NCI-H1048 (cell line): ENCODE results near the gene FAM111B.
"Not testable (repeated sequence)": the region's sequence is repeated elsewhere in the genome, so short reads cannot be mapped to it uniquely, and the experiment has no call there.

ENCODE experiments used
- DNase-seq: peaks from one replicate; lab custom pipeline; 2025; lab: John Stamatoyannopoulos, UW

The FAM111B gene

DNA sequence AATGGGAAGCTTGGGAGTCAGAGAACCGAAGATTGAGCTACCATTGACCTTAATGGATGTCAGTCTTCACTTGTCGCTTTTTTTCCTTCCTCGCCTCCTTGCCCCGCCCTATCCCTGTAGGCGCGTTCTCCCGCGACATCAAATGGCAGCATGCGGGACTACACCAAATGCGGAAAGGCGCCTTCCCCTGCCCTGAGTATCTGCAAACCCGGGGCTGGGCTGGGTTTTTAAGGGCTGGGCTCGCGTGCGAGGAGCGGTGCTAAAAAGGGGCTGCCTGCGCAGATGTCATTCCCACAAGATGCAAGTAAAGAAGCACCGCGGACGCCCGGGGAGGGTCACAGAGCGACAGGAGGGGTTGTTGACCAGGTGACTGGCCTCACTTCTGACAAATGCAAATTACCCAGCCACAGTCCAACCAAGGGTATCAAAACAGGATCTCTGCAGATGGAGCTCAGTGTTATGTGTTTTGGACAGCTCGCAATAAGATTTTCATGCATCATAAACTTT, 4.7 kb upstream of the FAM111B start:
- DNase-seq: no peak

- not testable (repeated sequence) for DNase-seq
Observed at GRCh38 chr11:59107721-59108120, 684 bp downstream of the FAM111B start.

DNA sequence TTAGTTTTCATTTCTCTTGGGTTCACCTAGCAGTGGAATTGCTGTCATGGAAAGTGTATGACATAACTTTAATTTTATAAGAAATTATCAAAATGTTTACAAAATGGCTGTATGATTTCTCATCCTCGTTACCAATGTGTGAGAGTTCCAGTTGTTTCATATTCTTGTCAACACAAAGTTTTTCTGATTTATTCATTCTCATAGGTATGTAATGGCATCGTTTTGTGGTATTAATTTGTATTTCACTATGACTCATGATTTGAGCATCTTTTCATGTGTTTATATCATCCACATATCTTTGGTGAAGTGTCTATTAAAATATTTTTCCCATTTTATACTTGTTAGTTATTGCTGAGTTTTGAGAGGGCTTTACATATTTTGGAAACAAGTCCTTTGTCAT, 5.5 kb downstream of the FAM111B start:
- DNase-seq: no peak

DNA sequence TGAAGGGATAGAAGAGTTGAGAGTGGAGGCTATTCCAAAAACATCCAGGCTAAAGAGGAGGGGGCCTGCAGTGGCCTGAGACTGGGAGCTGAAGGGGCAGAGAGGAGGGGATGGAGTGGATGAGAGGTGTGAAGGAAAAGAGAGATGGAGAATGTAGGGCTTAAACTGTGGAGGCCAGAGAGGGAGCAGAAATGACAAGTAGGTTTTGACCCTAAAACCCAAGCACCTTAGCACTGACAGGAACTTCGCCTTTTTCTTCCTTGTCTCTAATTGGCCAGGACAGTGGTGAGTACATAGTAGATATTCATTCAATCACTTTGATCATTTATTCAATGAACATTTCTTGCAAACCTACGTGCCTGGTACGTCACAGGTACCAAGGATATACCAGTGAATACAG, 7.3 kb downstream of the FAM111B start:
- DNase-seq: no peak

DNA sequence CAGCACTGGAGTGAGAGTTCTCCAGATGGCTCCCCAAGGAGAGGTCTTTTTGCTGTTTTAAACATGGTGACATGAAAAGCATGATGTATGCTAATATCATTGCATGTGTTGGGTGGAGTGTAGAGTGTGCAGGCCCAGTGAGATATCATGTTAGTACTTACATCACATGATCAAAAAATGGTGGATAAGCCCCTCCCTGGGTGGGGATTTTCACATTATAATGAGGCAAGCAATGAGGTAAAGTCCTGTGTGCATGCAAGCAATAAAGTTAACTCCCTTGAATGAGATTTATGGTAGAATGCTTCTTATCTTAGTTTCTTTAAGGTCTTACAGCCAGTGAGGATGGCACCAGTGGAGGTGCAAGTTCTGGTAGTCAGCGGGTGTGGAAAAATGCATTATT, 8.5 kb downstream of the FAM111B start:
- no peak for DNase-seq

GRCh38 chr11:59117774-59118173, 10.7 kb downstream of the FAM111B start:
- DNase-seq: no peak

GRCh38 chr11:59119826-59120225, 12.8 kb downstream of the FAM111B start:
- DNase-seq: no peak

GRCh38 chr11:59135648-59136461, 28.8 kb downstream of the FAM111B start:
- DNase-seq: peak; percentile 25

DNA sequence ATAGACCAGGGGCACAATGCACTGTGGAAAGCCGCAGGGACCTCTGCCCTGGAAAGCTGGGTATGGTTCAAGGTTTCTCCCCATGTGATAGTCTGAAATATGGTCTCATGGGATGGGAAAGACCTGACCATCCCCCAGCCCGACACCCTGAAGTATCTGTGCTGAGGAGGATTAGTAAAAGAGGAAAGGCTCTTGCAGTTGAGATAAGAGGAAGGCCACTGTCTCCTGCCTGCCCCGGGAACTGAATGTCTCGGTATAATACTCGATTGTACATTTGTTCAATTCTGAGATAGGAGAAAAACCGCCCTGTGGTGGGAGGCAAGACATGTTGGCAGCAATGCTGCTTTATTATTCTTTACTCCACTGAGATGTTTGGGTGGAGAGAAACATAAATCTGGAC, 29.5 kb downstream of the FAM111B start:
- not testable (repeated sequence) for DNase-seq

GRCh38 chr11:59137190-59137589, 30.2 kb downstream of the FAM111B start:
- DNase-seq: no peak

GRCh38 chr11:59138643-59139042, 31.6 kb downstream of the FAM111B start:
- DNase-seq: no peak

GRCh38 chr11:59141191-59141590, 34.2 kb downstream of the FAM111B start:
- no peak for DNase-seq

DNA sequence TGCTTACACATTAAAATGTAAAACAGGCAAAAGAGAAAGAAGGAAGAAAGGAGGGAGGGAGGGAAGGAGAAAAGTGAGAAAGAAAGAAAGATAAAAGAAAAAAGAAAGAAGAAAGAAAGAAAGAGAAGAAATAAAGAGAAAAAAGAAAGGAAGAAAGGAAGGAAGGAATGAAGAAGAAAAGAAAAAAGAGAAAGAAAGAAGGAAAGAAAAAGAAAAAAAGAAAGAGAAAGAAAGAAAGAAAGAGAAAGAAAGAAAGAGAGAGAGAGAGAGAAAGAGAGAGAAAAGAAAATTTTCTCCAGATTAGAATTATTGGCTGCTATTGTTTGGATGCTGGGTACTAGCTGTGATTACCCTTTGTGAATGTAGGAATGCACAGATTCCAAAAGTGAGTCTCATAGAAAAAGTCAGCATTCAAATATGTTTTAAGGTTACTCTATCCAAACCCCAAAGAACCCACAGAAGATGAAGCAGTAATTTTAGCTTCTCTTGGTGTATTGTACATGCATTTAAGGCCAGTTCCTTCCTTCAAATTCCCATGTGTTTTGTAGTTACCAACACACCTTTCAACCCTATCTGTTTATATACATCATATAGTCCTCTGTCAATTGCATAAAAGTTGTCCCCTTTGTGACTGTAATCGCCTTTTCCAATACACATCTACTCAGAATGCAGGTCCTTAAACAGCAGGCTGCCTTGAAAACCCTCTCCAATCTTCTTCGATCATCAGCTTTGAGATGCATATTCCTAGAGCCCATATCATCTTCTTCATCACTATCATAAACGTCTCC, 34.8 kb downstream of the FAM111B start:
- no peak for DNase-seq

DNA sequence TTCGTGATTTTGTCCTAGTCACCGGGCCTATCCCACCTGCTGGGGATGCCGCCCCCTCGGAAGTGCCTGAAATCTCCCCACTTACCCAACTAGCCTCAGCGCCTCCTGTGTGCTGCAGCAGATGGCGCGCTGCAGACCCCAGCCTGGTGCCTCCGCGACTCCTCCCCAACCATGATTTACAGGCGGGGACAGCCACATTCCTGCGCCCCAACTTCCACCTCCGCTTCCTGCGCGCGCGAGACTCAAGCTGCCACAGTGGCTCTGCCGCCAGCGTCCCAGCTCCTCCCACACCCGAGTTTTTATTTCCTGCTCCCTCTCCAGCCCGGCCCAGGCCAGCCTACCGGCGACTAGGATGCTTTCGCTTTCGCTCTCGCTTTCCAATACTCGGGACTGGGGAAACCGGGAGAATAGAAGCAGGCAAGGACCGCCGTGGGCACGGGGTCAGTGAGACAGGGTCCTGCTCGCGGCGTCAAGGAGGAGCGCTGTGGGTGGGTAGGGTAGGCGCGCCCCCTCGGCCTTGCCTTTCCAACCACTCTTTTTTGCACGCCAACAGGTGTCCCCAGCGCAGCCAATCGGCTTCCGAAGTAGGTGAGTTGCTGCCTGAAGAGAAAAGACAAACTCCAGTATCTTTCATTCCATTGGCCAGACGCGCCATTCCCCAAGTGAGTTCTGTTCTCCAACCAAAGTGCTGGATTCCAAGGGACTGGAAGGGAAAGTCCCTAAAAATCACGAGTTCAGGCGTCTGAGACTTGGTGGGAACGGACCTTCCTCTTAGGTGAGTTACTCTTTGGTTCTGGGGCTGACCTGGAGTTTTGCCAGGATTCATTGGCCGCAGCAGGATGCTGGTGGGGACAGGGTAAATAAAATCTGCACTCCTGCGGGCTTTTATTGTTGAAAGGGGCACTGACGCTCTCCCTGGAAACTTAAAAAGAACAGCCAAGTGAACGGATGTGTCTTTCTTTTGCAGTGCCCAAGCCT, 35.8 kb downstream of the FAM111B start, which contains the start of gene FAM111A:
TSS of gene FAM111A (plus strand) at position 327 of the 978 bp plus-strand sequence. CDS start 6,017 bp downstream, outside the sequence.
- peak; percentile 93 for DNase-seq

DNA sequence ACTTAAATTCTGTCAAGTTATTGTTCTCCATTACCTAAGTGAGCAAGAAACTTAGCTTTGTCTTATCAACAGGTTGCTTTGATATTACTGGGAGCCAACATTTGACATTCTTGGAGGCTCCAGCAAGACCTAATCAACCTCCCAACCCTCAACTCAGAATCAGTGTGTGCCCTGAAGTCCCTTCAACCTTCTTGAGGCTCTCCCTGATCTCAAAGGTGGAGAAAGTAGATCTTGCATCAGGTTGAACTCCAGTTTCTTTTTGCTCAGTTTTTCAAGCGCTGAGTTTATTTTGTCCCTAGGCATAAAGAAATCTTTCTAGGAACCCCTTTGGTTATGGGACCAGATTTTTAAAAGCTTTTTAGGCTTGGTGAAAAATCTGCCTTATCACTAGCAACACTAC, 37.1 kb downstream of the FAM111B start:
- DNase-seq: no peak

DNA sequence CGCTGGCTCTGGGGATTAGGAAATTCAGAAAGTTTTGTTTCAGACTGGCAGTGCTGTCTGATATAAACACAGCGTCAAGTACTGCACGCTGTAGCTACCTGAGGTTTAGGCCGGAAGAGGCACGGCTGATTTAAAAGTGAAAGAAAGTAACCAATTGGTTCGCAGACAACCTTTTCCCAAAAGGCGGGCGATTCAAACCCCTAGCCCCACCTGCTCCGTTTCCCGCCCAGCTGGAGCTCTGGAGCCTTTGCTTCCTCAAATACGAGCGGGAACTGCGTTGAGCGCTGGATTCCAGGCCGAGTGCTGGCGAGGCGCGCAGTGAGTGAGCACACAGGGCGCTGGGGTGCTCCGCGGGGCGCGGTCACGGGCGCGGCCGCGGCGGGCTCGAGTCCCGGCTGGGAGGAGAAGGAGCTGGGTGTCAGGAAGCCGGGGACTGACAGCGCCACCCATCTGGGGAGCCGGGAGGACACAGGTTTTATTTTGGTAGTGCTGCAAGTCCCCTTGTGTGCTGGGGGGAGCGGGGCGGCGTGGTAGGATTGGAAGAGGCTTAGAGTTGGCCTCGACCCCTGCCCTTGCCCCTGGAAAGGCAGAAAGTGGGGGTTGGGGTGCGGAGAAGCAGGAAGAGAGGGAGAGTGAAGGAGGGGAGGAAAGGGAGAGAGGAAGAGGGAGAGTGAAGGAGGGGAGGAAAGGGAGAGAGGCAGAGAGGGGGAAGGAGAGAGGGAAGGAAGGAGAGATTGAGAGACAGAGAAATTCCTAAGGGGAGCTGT, 37.7 kb downstream of the FAM111B start:
- peak; percentile 90 for DNase-seq

- no peak for DNase-seq
Observed at GRCh38 chr11:59145534-59145933, 38.5 kb downstream of the FAM111B start.

GRCh38 chr11:59151761-59152160, 44.7 kb downstream of the FAM111B start:
- no peak for DNase-seq

DNA sequence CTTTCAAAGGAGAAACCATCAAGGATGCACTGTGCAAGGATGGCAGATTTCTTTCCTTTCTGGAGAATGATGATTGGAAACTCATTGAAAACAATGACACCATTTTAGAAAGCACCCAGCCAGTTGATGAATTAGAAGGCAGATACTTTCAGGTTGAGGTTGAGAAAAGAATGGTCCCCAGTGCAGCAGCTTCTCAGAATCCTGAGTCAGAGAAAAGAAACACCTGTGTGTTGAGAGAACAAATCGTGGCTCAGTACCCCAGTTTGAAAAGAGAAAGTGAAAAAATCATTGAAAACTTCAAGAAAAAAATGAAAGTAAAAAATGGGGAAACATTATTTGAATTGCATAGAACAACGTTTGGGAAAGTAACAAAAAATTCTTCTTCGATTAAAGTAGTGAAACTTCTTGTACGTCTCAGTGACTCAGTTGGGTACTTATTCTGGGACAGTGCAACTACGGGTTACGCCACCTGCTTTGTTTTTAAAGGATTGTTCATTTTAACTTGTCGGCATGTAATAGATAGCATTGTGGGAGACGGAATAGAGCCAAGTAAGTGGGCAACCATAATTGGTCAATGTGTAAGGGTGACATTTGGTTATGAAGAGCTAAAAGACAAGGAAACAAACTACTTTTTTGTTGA, 45.4 kb downstream of the FAM111B start:
- DNase-seq: no peak

GRCh38 chr11:59154610-59155009, 47.6 kb downstream of the FAM111B start:
- DNase-seq: no peak
